GM19463 (cell line): ENCODE measurements around the gene SETBP1.
A peak's percentile ranks its signal among the peaks of the same experiment; 100 is the strongest.

ENCODE experiments used
- ATAC-seq: cut with Tn5 transposase; IDR thresholded peaks from one replicate; pipeline ENCODE4 v1.9.1; 2021; ENCODE audit warnings: mild to moderate bottlenecking, moderate library complexity; ENCODE audit not compliant: unreplicated experiment

SETBP1 gene

DNA sequence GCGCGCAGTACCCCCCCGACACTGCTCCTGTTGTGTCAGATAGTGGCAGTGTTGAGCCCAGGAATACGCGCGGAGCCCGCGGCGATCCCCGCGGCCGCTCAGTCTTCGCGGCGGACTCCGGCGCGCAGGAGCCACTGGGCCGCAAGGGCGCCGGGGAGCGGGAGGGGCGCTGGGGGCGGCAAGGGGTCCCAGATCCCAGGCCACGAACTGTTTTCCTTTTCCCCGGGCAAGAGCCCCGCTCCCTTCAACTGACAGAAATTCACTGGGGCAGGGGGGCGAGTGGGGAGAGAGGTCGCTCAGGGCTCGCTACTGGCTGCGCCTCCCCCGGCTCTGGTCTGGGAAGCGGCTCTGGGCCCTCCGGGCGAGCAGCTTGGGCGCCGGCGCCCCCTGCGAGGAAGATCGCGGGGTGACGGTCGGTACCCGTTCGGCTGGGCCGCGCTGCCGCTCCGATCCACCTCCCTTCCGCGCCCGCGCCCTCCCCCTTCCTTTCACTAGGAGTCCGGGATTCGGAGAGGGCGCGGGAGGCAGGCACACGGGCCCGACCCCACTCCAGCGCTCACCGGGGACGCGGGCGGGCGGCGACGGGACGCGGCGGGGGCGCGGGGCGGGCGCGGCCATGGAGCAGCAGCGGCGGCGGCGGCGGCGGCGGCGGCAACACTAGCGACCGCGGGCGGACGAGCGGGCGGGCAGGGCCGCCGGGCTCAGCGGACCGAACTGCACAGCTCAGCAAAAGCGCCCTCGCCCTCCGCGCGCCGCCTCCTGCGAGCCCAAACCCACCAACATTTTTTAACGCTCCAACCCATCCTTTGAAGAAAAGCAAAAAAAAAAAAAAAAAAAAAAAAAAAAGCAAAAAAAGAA, 1.4 kb upstream of the SETBP1 start:
- peak; percentile 89 for ATAC-seq

DNA sequence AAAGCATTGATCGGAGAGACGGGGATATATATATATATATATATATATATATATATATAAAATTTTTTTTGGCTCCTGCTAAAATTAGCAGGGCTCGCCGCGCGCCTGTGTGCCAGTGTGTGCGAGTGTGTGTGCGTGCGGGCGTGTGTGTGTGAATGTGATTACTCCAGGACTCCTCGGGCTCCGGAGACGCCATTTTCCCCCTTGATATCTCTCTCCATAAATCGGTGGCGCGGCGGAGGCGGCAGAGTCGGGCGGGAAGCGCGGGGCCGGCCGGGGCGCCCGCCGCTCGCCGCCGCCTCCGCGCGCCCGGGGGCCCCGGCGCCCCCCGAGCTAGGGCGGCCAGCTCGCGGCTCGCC, 795 bp upstream of the SETBP1 start:
- no peak for ATAC-seq

DNA sequence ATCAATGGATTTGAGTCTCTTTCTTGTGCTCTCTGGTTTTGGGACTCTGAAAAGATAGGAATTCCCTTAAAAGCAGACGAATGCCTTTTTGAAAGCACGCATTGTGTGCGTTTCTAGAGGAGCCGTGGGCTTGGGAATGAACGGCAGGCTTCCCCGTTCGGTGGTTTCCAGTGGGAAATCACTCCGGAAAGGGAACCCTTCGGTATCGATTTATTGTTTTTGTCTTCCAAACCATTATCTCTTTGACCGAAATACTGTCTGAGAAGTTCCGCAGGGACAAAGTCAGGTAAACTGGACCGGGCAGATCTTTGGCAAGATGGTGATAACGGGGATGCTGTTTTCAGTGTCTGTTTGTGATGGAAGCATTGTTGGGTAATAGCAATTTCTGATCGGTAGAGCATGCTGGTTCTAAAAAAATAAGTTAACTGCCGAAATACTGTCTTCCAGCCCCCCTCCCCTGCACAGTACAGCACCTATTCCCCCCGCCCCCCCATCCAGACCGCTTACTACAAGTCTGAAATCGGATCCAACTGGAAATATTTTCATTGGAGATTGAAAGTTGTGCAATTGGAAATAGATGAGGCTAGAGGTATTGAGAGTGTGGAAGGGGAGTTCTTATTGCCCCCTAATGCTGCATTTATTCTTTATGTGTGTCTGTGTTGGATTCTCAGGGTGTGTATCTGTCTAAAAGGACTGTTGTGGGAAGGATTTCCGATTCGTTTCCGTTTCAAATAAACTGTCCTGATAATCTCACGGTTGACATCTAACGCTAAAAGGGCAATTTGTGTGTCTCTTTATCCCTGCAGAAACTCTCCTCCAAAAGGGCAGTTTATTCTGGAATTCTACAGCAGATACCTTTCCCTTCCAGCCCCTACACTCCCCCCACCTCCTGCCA, 635 bp downstream of the SETBP1 start:
- ATAC-seq, result no peak

DNA sequence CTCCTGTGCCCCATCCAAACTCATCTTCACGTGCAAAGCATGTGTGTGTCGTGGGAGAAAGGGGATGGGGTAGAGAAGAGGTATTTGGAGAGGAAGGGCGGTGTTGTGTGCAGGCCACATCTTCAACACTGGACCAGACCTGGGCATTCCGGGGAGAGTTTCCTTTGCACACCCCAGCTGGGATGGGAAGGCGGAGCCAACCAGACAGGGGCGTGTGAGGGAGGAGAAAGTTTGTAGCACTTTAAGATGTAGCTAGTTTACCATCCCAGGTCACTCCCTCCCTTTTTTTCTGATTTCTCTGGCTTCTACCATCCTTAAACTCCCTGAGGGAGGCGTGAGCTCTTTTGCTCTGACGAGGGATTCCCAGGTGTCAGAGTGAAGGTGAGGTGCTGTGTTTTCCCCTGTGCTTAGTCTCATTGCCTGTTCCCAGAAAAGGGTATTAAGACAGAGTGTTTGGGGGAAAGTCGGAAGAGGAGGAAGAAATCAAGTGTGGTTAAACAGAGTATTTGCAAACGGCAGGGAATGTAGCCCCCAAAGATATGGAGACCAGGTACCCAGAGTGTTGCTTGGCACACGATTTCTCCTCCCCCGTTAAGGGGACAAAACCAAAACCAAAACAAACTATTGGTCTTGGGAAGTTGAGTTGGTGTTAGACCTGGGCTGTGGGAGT, 1.6 kb downstream of the SETBP1 start:
- ATAC-seq, result no peak

DNA sequence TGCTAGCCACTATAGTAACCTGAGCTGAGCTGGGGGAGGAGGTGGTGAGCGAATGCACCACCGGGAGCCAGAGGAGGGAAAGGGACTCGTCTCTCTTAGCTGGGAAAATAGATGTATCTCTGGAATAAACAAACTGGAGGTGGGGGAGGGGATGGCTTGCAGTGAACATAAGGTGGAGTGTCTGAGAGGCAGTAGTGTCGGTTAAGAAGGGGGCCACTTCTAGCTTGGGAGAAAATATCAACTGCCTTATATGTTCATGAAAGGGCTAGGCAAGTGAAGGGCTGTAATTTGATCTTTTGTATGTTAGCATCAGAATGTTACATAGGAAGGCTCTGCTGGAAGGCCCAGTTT, 2.2 kb downstream of the SETBP1 start:
- no peak for ATAC-seq

DNA sequence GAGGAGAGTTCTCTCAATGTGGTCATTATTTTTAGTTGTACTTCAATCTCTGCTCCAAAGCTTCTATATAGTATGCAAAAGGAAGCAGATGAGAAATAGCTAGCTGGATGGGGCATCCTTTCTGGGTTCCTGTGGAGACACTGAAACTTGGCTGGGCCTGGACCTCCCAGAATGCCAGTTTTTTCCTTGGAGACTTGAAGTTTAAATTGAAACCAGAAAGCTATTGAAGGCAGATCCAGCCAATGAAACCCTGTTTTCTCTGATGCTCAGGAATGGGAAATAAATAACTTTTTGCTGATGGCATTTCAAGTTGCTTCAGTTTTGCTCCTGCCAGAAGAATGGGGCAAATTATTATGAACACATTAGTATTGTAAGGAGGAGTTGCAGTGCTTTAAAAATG, 2.9 kb downstream of the SETBP1 start:
- no peak for ATAC-seq

DNA sequence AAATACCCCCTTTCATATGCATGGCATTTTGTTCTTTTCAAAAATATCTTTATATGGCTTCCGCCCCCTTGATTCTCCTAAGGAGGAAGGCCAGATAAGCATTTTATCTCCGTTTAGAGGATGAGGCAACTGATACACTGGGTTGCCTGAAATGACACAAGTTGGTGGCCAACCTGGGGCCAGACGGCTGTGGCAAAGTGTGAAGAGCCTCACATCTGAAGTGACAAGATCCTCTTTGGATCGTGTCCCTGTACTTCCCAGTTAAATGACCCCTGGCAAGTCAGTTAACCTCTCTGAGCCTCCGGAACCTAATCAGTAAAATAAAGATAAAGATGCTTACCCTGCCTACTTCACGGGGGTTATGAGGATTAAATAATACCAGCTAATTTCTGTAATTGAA, 4.6 kb downstream of the SETBP1 start:
- no peak for ATAC-seq

DNA sequence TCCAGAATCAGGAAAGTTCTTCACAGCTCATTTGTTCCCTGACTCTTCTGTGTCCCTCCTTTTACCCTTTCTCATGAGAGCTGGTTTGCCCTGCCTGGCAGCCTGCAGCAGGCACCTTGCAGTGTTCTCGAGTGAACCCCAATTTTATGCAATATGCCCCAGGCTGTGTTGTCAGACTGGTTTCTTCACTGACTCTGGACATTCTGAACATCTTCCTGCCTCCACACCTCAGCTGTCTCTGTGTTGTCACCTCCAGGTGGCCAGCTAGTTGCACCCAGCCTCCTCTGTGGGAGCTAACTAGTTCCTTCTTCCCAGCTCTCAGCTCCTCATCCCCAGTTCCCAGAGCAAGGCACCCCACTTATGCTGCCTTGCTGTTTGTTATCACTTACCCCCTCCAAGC, 5.5 kb downstream of the SETBP1 start:
- ATAC-seq, result no peak

DNA sequence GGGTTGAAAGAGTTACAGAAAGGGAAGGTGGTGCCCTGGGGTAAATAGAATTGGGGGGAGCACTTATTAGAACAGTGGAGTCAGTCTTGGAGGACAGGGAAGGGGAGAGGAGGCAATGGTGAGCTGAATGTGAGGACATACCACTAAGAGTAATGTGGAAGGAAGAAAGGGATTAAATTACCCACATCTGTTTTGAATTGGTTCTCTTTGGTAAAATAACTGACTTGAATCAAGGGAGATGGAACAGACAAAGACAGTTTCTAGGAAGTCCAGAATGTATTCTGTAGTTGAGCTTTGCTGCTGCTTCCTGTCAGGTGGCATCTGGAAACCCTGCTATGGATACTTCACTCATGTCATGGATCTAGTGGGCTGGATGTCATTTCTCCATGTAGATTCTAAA, 6.7 kb downstream of the SETBP1 start:
- ATAC-seq, result no peak

DNA sequence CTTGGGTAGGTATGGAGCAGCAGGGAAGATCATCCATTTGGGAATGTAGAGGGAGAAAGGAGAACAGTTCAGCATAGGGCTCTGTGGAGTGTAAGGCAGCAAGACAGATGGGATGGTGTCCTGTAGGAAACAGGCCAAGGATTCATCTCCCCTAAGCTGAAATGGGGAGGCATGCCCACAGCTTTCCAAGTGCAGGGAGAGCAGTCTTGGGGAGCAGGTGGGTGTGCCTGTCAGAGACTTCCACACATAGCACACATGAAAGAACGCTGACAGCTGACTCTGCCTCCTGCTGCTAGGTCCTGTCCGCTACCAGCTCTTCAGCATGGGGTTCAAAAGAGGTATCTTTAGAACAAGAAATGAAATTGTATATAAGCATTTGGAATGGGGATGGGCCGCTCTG, 9.0 kb downstream of the SETBP1 start:
- ATAC-seq, result no peak

DNA sequence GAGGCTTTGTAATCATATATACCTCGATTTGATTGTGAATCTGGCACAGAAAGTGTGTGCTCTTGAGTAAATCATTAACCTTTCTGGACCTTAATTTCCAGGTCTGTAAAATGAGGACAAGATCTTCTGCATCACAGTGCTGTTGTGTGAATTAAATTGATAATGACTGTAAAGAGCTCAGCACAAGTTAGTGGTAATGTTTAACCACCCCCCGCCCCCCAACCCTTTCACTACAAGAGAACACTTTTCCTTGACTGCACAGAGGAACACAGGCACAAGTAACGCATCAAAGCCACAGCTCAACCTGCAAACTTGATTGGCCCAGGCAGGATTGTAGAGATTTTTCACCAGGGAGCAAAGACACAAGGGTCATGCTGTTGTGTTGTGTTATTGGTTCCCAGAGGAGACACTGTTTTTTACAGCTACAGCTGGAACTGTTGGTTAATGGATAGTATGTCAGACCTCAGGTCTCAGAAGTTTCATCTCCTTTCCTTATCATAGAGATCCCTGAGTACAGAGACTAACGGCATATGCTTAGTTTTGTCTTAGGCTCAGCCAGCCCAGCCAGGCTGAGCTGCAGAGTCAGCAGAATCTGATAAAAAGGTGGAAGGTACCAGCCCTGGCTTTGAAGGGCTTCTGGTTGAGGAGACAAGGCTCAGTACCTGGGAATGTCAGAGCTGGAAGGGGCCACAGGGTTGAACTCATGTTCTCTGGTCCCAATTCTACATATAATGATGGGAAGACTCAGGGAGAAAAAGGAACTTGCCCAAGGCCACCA, 10.6 kb downstream of the SETBP1 start:
- ATAC-seq, result no peak

DNA sequence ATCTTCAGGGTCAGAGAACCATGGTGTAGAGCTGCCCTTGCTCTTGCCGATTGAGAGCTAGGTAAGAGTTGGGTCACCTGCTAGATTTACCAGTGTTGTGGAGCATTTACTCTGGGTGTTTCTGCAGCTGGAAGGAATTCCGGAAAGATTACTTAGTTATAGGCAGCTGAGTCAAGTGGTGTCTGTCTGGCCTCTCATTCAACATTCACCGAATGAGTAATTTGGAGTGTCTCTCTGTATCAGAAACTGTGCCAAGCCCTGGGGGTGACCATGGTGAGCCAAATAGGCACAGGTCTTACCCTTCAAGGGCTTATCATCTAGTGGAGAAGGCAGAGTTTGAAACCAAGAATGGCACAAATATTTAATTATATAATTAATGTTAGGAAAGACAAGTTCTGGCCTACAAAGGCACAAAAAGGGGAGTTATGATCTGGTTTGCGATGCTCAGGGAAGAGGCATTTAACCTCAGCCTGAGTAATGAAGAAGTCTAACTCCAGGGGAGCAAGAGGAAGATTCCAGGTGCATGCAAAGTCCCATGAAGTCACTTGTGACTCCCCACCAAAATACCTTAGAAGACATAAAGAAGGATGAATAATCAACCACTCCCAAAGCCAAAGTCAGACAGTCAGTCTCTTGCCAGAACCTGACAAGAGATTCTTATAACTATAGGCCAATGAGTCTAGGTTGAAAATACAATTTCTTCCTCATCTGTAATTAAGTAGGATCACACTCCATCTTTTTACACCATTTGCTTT, 12.5 kb downstream of the SETBP1 start:
- no peak for ATAC-seq

DNA sequence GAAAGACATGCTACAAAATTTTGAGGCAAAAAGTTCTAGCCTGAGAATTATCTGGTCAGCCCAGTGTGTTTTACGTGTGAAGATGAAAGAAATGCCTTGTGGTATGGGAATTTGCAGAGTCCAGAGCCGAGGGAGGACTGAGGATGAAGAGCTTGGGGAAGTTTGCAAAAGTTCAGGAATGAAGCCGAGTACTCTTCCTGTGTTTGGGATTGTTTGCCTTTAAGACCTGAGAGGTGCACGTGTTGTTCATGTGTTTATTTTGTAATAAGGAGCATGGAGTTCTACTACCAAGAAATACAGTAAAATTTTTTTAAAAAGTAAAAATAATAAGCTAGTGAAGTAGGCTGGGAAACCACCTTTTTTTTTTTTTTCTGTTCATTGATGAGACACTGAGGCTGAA, 14.8 kb downstream of the SETBP1 start:
- ATAC-seq, result no peak

DNA sequence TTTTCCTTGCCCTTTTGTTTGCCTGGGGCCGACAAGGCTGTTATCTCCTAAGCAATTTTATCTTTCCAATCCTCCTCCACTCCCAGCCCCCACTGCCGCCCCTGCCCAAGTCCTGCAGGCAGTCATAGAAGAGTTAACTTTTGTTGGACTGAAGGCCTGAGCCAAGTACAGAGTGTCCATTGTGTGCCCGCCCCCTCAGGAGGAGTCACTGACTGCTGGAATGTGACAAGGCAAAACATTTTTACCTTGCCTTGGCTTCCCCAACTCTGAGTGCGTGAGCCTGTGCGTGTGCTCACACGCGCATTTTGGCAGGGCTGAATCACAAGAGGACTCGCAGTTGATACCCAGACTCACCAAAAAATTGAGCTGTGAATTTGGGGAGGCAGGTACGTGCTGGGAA, 16.2 kb downstream of the SETBP1 start:
- ATAC-seq, result no peak

DNA sequence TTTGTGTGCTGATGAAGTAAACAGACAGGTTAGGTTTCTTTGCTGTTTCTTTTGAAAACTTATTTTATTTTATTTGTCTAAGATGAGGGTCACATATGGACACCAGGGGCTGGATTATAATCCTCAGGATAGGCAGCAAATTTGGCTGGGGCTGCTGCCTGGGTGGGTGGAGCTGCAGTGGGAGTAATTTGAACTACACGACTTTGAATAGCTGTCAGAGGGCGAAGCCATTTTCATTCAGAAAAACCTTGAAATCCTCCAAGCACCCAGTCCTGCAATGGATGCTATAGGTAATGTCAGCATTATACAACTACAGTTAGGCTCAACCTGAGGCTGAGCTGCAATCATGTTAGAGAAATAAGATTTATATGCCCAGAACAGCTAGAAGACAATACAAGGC, 16.6 kb downstream of the SETBP1 start:
- no peak for ATAC-seq

DNA sequence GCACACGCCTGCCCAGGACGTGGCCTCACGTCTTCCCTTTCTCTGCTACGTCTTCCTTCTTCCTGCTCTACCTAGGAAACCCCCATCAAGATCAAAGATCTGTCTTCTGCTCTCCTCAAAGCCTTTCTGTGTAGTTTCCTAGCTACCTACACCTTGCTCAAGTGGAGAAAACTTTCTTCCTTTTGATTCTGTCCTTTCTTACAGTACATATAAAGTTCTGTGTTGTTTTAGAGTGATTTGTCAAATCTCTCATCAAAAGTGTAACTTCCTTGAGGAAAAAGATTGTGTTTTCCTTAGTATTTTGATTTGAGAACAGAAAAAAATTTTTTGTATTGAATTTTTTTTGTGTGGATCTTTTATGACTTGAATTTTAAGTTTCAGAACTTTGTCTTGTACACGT, 17.8 kb downstream of the SETBP1 start:
- no peak for ATAC-seq

DNA sequence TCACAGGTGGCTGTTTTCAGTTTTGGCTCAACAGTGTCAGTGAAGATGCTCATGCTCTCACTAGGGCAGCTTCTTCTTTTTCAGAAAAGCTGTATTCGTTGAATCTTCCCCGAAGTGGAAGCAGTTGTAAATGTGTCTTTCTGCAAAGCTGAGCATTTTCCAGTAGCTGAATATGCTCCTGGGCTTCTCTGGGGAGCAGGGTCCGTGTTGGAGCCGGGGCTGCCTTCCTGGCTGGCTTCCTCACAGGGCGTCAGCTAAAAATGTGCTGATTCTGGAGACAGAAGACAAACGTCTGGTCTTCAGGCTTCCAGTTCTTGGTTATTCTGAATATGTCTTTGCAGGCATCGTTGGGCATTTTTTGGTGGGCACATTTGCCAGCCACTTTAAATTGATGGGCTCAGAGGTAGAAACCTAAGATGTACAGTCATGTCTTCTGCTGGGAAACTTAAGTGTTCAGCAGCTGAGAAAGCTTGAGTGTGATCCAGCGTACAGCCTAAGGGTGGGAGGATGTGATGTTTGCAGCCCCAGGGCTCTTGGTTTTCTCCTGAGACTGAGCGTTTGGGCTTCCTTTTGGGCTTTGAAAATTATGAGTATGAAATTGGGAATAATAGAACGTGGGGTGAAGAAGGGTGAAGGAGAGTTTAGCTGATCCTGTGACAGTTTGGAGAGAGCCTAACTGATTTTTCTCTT, 19.0 kb downstream of the SETBP1 start:
- no peak for ATAC-seq

DNA sequence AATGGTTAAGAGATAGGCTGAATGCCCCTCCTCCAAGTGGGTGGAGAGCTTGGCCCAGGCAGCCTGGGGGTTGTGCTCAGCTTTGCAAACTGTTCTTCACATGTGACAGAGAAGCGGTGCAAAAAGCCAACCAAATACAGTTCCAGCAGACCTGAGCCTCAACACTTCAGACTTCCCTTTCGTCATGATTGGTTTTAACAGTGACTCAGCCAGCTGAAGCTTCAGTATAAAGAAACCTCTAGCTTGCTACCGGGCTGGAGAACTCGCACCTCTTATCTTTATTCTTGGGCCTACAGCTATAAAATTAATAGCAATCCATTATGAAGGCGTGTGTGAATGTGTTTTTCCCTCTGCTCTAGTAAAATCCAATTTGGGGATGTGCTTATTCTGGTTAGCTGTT, 20.0 kb downstream of the SETBP1 start:
- no peak for ATAC-seq

DNA sequence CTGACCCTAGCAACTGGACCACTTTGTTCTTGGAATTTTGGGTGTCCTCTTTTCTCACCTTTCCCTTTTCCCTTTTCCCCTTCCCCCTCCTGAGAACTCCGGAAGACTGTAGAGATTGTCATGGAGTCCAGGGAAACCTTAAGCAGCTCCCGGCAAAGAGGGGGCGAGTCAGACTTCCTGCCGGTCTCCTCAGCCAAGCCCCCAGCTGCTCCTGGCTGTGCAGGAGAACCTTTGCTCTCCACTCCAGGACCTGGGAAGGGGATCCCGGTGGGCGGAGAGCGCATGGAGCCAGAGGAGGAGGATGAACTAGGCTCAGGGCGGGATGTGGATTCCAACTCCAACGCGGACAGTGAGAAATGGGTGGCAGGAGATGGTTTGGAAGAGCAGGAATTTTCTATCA, 20.5 kb downstream of the SETBP1 start:
- no peak for ATAC-seq

DNA sequence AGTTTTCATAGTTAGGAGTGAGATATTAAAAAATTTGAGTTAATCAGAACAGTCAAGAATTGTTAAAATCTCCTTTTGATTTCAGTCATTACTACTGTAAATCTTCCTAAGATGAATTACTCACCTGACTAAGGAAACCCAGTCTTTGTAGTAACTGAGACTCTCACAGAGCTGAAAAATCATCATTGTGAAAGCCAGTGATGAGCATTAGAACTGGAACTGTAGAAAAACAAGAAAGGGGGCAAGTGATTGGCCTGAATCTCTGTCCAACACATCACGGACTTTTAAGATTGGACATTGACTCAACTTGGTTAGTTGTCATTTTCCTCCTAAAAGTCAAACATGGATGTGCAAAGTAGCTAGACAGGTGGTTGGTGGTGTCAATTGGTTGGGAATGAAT, 21.9 kb downstream of the SETBP1 start:
- ATAC-seq, result no peak
